Fibroblast of villous mesenchyme (primary cell): Measurements from ENCODE around the gene NAPG. TPM values are rescaled to one million over a fixed set of nuclear protein-coding genes. Genes with fewer than 3 reads are reported as not detected.
"Not testable (repeated sequence)": the region's sequence is repeated elsewhere in the genome, so short reads cannot be mapped to it uniquely, and the experiment has no call there.

Experiments
- DNase-seq: peaks from one replicate; pipeline ENCODE4 v3.0.0-alpha.2; 2010; ENCODE audit warnings: low read depth
- H3K4me3 ChIP-seq: 2 replicates; pipeline ENCODE4 v1.5.1; 2011; ENCODE audit warnings: low read depth, mild to moderate bottlenecking, low read length
- CTCF ChIP-seq: IDR thresholded peaks from 2 replicates; pipeline ENCODE4 v1.5.1; 2012; ENCODE audit warnings: low read depth, mild to moderate bottlenecking, low read length; ENCODE audit not compliant: insufficient read depth
- total RNA-seq: library from RNA; depleted of rRNA; stranded (reverse); fragments of >200 nt; gene quantifications from 2 replicates; pipeline ENCODE4 v1.2.3, GENCODE V29; 2012

Gene NAPG
- total RNA-seq, 1 donor = 67.8 TPM

GRCh38 chr18:10495936-10496335, 29.9 kb upstream of the NAPG start:
- no peak overlapping the region for H3K4me3 ChIP-seq
- no peak for TF ChIP-seq CTCF
- no peak for DNase-seq

- DNase-seq = no peak
Observed at GRCh38 chr18:10497206-10497749, 28.5 kb upstream of the NAPG start.

GRCh38 chr18:10499230-10499629, 26.6 kb upstream of the NAPG start:
- no peak overlapping the region for H3K4me3 ChIP-seq
- no peak for DNase-seq
- TF ChIP-seq CTCF = no peak

More at GRCh38 chr18:10497206-10497749, 28.5 kb upstream of the NAPG start:
- no peak for TF ChIP-seq CTCF
- H3K4me3 ChIP-seq = no peak overlapping the region

GRCh38 chr18:10500038-10500437, 25.8 kb upstream of the NAPG start:
- TF ChIP-seq CTCF = no peak
- no peak overlapping the region for H3K4me3 ChIP-seq
- DNase-seq = no peak

- no peak for TF ChIP-seq CTCF
- no peak for DNase-seq
Observed at GRCh38 chr18:10504723-10505122, 21.1 kb upstream of the NAPG start.

GRCh38 chr18:10505892-10506291, 19.9 kb upstream of the NAPG start:
- DNase-seq, H3K4me3 ChIP-seq: not testable (repeated sequence)

More at GRCh38 chr18:10504723-10505122, 21.1 kb upstream of the NAPG start:
- H3K4me3 ChIP-seq = no peak overlapping the region

GRCh38 chr18:10508591-10508990, 17.2 kb upstream of the NAPG start:
- DNase-seq = no peak
- no peak overlapping the region for H3K4me3 ChIP-seq
- TF ChIP-seq CTCF = no peak

GRCh38 chr18:10511236-10511635, 14.6 kb upstream of the NAPG start:
- no peak for TF ChIP-seq CTCF
- DNase-seq = no peak
- no peak overlapping the region for H3K4me3 ChIP-seq
